ENCODE measurements around the gene ZNF805.
"Not testable (repeated sequence)": the region's sequence is repeated elsewhere in the genome, so short reads cannot be mapped to it uniquely, and the experiment has no call there.

DNA sequence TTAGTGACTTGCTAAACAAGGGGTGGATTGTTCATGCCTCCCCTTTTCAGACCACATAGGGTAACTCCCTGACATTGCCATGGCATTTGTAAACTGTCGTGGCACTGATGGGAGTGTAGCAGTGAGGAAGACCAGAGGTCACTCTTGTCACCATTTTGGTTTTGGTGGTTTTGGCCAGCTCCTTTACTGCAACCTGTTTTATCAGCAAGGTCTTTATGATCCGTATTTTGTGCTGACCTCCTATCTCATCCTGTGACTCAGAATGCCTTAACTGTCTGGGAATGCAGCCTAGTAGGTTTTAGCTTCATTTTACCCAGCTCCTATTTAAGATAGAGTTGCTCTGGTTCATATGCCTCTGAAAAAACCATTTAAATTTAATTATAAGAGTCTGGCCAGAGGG lies 38.0 kb downstream of the ZNF805 start:
- TF ChIP-seq POLR2A, CTCF (IDR thresholded peaks at IDR 0.05): not testable (repeated sequence)

Data from thyroid gland (tissue), 4 donors.